OCI-LY1 (cell line): Measurements from ENCODE around the gene AMIGO3.

Experiments used
- CTCF ChIP-seq: fragments of 200-600 bp; sonication (generic), shearing (Covaris generic); IDR thresholded peaks from 2 replicates; pipeline ENCODE4 v1.5.1; 2017; ENCODE audit warnings: mild to moderate bottlenecking, antibody characterized with exemption, low read length, moderate library complexity, mixed read lengths
- EZH2 ChIP-seq: fragments of 200-600 bp; sonication (generic), shearing (Covaris generic); IDR thresholded peaks from 2 replicates; pipeline ENCODE4 v1.8.0; 2017; ENCODE audit warnings: borderline replicate concordance, mixed run types, mild to moderate bottlenecking, antibody characterized with exemption, low read length, moderate library complexity, mixed read lengths

- no peak for TF ChIP-seq EZH2
- no peak for TF ChIP-seq CTCF
Measured at GRCh38 chr3:49763981-49764380, 44.5 kb upstream of the AMIGO3 start.
